GM12878 (cell line): ENCODE measurements around the gene GSX1. TPM values are rescaled to one million over a fixed set of nuclear protein-coding genes. Genes with fewer than 3 reads are reported as not detected.

Experiments
- ATAC-seq: fragments of 200-7000 bp; cut with Tn5 transposase; 3 replicates; pipeline ENCODE4 v1.9.1; 2020; ENCODE audit warnings: mild to moderate bottlenecking, moderate library complexity
- BruUV-seq: library from RNA; stranded (reverse); fragments of 400-500 nt; replicated peaks from 2 replicates; lab custom pipeline; 2021; lab: Mats Ljungman, UMichigan
- CTCF ChIA-PET: fragments of 300-600 bp; sonication (Branson Sonifier 250); formaldehyde crosslinking; extraction: SDS; loops from one replicate; lab custom pipeline; 2021; ENCODE audit warnings: inconsistent platforms; lab: Yijun Ruan, JAX
- POLR2A ChIA-PET: fragments of 350-600 bp; formaldehyde crosslinking; extraction: SDS; loops from one replicate; lab custom pipeline; 2021; ENCODE audit warnings: inconsistent platforms; lab: Charles Lee
- RAD21 ChIA-PET: fragments of 300-600 bp; sonication (Branson Sonifier 250); formaldehyde crosslinking; loops from one replicate; lab custom pipeline; 2023; ENCODE audit warnings: antibody characterized with exemption; ENCODE audit not compliant: unreplicated experiment; lab: Charles Lee
- SMC1A ChIA-PET: fragments of 300-600 bp; sonication (Branson Sonifier 250); formaldehyde crosslinking; loops from one replicate; lab custom pipeline; 2023; ENCODE audit not compliant: unreplicated experiment, uncharacterized antibody; lab: Charles Lee
- DNase-seq: peaks from one replicate; pipeline ENCODE4 v3.0.0-alpha.2; 2011; ENCODE audit warnings: low read depth, low spot score
- FAIRE-seq: peaks from 3 replicates; lab custom pipeline; 2011; peaks lifted over from hg19 to GRCh38; lab: Jason Lieb, UNC
- H2AFZ ChIP-seq: 2 replicates; pipeline ENCODE4 v1.6.0; 2011; ENCODE audit warnings: low read depth, low read length, control low read depth; ENCODE audit not compliant: control insufficient read depth
- H3K27ac ChIP-seq: 2 replicates; pipeline ENCODE4 v1.5.1; 2011; ENCODE audit warnings: control low read depth; ENCODE audit not compliant: control insufficient read depth, insufficient read depth
- H3K27me3 ChIP-seq, 2 experiments: replicated peaks in 1 of 2; 2 replicates each; pipeline versions ENCODE4 v1.6.0 to v1.6.1; 2011; ENCODE audit warnings: low read length in 1 of 2; ENCODE audit not compliant: control insufficient read depth in 2 of 2, insufficient read depth in 2 of 2
- H3K36me3 ChIP-seq, 2 experiments: 2 replicates each; pipeline ENCODE4 v1.5.1; 2011; ENCODE audit warnings: low read length in 1 of 2; ENCODE audit not compliant: control insufficient read depth in 2 of 2, insufficient read depth in 2 of 2
- H3K4me1 ChIP-seq: 2 replicates; pipeline ENCODE4 v1.6.1; 2011; ENCODE audit warnings: mild to moderate bottlenecking, low read length, moderate library complexity, mixed read lengths; ENCODE audit not compliant: control insufficient read depth, insufficient read depth
- H3K4me2 ChIP-seq: 2 replicates; pipeline ENCODE4 v1.6.0; 2011; ENCODE audit warnings: control low read depth; ENCODE audit not compliant: control insufficient read depth, insufficient read depth
- H3K4me3 ChIP-seq: fragments of 200-600 bp; sonication (generic); 2 replicates; pipeline ENCODE4 v1.5.1; 2016
- H3K79me2 ChIP-seq: 2 replicates; pipeline ENCODE4 v1.6.0; 2011; ENCODE audit warnings: low read length; ENCODE audit not compliant: control insufficient read depth, insufficient read depth
- H3K9ac ChIP-seq: 2 replicates; pipeline ENCODE4 v1.8.0; 2011; ENCODE audit warnings: low read length, control low read depth, mixed read lengths; ENCODE audit not compliant: control insufficient read depth, insufficient read depth
- H3K9me3 ChIP-seq: replicated peaks from 3 replicates; pipeline ENCODE4 v1.5.1; 2011; ENCODE audit warnings: mild to moderate bottlenecking, low read length; ENCODE audit not compliant: control insufficient read depth, insufficient read depth
- H4K20me1 ChIP-seq: 2 replicates; pipeline ENCODE4 v1.6.0; 2011; ENCODE audit not compliant: control insufficient read depth, insufficient read depth
- RAD21 ChIP-seq: IDR thresholded peaks from 2 replicates; pipeline ENCODE4 v1.6.1; 2011; ENCODE audit warnings: mild to moderate bottlenecking, low read depth, low read length, moderate library complexity; ENCODE audit not compliant: insufficient read depth
- SMC3 ChIP-seq: IDR thresholded peaks from 2 replicates; pipeline ENCODE4 v1.6.1; 2011; ENCODE audit warnings: low read length, improper control_type of control experiment, borderline replicate concordance
- WGBS: methylation state at CpG from one replicate; pipeline ENCODE4 v1.1.6; 2016; ENCODE audit warnings: low lambda C conversion rate; ENCODE audit not compliant: insufficient replicate concordance, insufficient coverage; ENCODE audit errors: missing lambda C conversion rate; 5-methylcytosine and 5-hydroxymethylcytosine counted together
- in situ Hi-C: fragments of 300-500 bp; cut with MboI; formaldehyde crosslinking; loops from 9 replicates; pipeline ENCODE4 v1.14.3; 2018; ENCODE audit warnings: mixed read lengths
- intact Hi-C: fragments of 100-400 bp; cut with micrococcal nuclease; formaldehyde crosslinking; loops from one replicate; pipeline ENCODE4 v1.14.2; 2022; ENCODE audit not compliant: unreplicated experiment
- polyA plus RNA-seq, 11 experiments: library from polyadenylated mRNA; depleted of rRNA in 4 of 11; unstranded in 6 of 11; stranded (reverse) in 5 of 11; fragments of >200 nt; fragmentation: Nextera tagmentation in 4 of 11; fragmentation: Illumina TruSeq in 1 of 11; extraction: Ambion mirVana in 4 of 11; extraction: Trizol in 1 of 11; gene quantifications; 1 replicate in 1 of 11; 2 replicates in 10 of 11; pipeline versions ENCODE4 v1.2.1 to v1.2.3, GENCODE V29; 2011 to 2016; ENCODE audit warnings: inconsistent platforms in 2 of 11, missing spikeins in 2 of 11, low read depth in 1 of 11
- total RNA-seq, 4 experiments: library from RNA; depleted of rRNA in 3 of 4; stranded (reverse); fragments of >200 nt in 3 of 4; fragmentation: Illumina TruSeq in 1 of 4; extraction: Trizol in 1 of 4; gene quantifications; 2 replicates each; pipeline versions ENCODE4 v1.2.1 to v1.2.3, GENCODE V29; 2013 to 2021
- TF ChIP-seq, protein P1 (sequence below): fragments of 450-650 bp; formaldehyde crosslinking; IDR thresholded peaks from 2 replicates; pipeline ENCODE4 v1.4.0; 2020; ENCODE audit warnings: mild to moderate bottlenecking, moderate library complexity
- TF ChIP-seq, protein P2 (sequence below), 3 experiments: IDR thresholded peaks in 2 of 3; conservative IDR thresholded peaks in 1 of 3; 2 replicates each; pipeline ENCODE4 v1.5.1; 2011; ENCODE audit warnings: low read depth in 3 of 3, low read length in 3 of 3, mild to moderate bottlenecking in 3 of 3, control low read depth in 2 of 3, moderate library complexity in 2 of 3, inconsistent platforms in 1 of 3, mixed read lengths in 1 of 3; ENCODE audit not compliant: control insufficient read depth in 2 of 3, insufficient read depth in 1 of 3; ENCODE audit errors: extremely low read depth in 1 of 3

The GSX1 gene
- total and polyA plus RNA-seq, 10 of the 15 experiments (the other 5 are each of a cell fraction or from before 2014, with no cell fraction given): not detected

DNA sequence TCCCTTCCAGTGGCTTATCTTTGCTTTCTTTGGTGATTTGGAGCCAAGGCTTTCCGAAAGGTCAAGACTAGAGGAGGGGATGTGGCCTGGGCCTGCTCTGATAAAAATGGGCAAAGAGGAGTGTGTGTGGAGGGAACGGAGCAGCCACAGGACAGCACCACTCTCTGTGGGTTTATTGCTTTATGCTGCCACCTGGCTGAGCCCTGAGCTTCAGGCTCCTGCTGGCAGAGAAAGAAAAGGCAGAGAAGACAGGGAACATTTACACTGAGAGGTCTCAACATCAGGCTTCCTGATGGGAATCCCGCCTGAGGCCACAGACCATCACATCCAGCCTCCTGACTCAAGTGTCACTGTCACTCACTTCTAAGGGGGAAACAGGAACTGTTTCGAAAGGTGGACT, 9.2 kb upstream of the GSX1 start:
- H4K20me1 ChIP-seq: no peaks in the 10 kb centered on the region
- no peak overlapping the region for H3K27ac ChIP-seq
- 0 out of 3 replicates have a peak, but pooled peaks have one; percentile 35 for ATAC-seq
- no peaks in the 10 kb centered on the region for H3K36me3 ChIP-seq
- no peak overlapping the region for H3K4me2 ChIP-seq
- SMC1A ChIA-PET: interaction anchor here (1.6 to 3.3 kb wide), 2 partner anchors 10 to 44 kb away, joined by 4 to 19 read pairs; no protein-coding TSS in a partner anchor
- no peak overlapping the region for H2AFZ ChIP-seq
- no peak overlapping the region for H3K9ac ChIP-seq
- TF ChIP-seq, protein P1, sequence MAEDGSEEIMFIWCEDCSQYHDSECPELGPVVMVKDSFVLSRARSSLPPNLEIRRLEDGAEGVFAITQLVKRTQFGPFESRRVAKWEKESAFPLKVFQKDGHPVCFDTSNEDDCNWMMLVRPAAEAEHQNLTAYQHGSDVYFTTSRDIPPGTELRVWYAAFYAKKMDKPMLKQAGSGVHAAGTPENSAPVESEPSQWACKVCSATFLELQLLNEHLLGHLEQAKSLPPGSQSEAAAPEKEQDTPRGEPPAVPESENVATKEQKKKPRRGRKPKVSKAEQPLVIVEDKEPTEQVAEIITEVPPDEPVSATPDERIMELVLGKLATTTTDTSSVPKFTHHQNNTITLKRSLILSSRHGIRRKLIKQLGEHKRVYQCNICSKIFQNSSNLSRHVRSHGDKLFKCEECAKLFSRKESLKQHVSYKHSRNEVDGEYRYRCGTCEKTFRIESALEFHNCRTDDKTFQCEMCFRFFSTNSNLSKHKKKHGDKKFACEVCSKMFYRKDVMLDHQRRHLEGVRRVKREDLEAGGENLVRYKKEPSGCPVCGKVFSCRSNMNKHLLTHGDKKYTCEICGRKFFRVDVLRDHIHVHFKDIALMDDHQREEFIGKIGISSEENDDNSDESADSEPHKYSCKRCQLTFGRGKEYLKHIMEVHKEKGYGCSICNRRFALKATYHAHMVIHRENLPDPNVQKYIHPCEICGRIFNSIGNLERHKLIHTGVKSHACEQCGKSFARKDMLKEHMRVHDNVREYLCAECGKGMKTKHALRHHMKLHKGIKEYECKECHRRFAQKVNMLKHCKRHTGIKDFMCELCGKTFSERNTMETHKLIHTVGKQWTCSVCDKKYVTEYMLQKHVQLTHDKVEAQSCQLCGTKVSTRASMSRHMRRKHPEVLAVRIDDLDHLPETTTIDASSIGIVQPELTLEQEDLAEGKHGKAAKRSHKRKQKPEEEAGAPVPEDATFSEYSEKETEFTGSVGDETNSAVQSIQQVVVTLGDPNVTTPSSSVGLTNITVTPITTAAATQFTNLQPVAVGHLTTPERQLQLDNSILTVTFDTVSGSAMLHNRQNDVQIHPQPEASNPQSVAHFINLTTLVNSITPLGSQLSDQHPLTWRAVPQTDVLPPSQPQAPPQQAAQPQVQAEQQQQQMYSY (CRISPR knock-in tag): no peak
- peak; percentile 37 for TF ChIP-seq RAD21
- TF ChIP-seq SMC3: peak; percentile 51; the same call in 1 of the 2 replicates
- TF ChIP-seq, protein P2, sequence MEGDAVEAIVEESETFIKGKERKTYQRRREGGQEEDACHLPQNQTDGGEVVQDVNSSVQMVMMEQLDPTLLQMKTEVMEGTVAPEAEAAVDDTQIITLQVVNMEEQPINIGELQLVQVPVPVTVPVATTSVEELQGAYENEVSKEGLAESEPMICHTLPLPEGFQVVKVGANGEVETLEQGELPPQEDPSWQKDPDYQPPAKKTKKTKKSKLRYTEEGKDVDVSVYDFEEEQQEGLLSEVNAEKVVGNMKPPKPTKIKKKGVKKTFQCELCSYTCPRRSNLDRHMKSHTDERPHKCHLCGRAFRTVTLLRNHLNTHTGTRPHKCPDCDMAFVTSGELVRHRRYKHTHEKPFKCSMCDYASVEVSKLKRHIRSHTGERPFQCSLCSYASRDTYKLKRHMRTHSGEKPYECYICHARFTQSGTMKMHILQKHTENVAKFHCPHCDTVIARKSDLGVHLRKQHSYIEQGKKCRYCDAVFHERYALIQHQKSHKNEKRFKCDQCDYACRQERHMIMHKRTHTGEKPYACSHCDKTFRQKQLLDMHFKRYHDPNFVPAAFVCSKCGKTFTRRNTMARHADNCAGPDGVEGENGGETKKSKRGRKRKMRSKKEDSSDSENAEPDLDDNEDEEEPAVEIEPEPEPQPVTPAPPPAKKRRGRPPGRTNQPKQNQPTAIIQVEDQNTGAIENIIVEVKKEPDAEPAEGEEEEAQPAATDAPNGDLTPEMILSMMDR (IDR thresholded peaks at IDR 0.05 in 2 of 3, conservative IDR thresholded peaks at IDR 0.05 in 1 of 3; ENCODE audit: control insufficient read depth in 2 of 3, extremely low read depth in 1 of 3, insufficient read depth in 1 of 3, low read depth in 3 of 3, low read length in 3 of 3): peak in 2 of 3 experiments; percentile 12 to 47; a peak in 2 of 6 replicates
- RAD21 ChIA-PET: interaction anchor here (0.6 kb wide), 1 partner anchor 328 kb away, joined by 3 read pairs; no protein-coding TSS in a partner anchor
- H3K79me2 ChIP-seq: no peaks in the 10 kb centered on the region
- 24% methylated on average over 4 of the region's 4 CpGs for WGBS
- CTCF ChIA-PET: interaction anchor here (1.1 to 3.3 kb wide), 4 partner anchors 11 to 378 kb away, joined by 3 to 22 read pairs (median 8); no protein-coding TSS in a partner anchor
- no peak for DNase-seq
- POLR2A ChIA-PET: no interaction called here
- intact Hi-C loops: no loop called here
- in situ Hi-C loops: no loop called here
- no peaks in the 10 kb centered on the region for H3K9me3 ChIP-seq
- H3K27me3 ChIP-seq: peaks cover 0 to 3% of the 10 kb centered on the region in 2 experiments; a peak in 2 of 4 replicates
- H3K4me3 ChIP-seq: no peak overlapping the region
- FAIRE-seq: no peak
- no peaks in the 10 kb centered on the region for H3K4me1 ChIP-seq
- BruUV-seq: no TSS peak
